SK-N-SH (cell line): ENCODE measurements around the gene RIN2. TPM values are rescaled to one million over a fixed set of nuclear protein-coding genes. Genes with fewer than 3 reads are reported as not detected.
A peak's percentile ranks its signal among the peaks of the same experiment; 100 is the strongest.

Experiments
- CTCF ChIA-PET: fragments of 300-600, 350-600 bp; formaldehyde crosslinking; extraction: SDS; loops from one replicate; lab custom pipeline; 2021; lab: Yijun Ruan, JAX
- POLR2A ChIA-PET: fragments of 350-600 bp; sonication (Branson Sonifier 250); formaldehyde crosslinking; extraction: SDS; loops from one replicate; lab custom pipeline; 2020; ENCODE audit warnings: antibody characterized with exemption, inconsistent platforms; lab: Yijun Ruan, JAX
- DNase-seq: peaks from one replicate; pipeline ENCODE4 v3.0.0; 2012
- H2AFZ ChIP-seq: fragments of 200-600 bp; sonication (generic); 2 replicates; pipeline ENCODE4 v1.8.1; 2016; ENCODE audit warnings: antibody characterized with exemption, mild to moderate bottlenecking, low read depth
- H3F3A ChIP-seq: fragments of 200-600 bp; sonication (generic); replicated peaks from 2 replicates; pipeline ENCODE3; 2016; ENCODE audit warnings: antibody characterized with exemption, mild to moderate bottlenecking; ENCODE audit not compliant: insufficient read depth
- H3K27ac ChIP-seq, 2 experiments: fragments of 200-500 bp in 1 of 2; fragments of 200-600 bp in 1 of 2; sonication (Bioruptor generic) in 1 of 2; sonication (generic), shearing (Covaris generic) in 1 of 2; 2 replicates each; pipeline versions ENCODE4 v1.5.1 to v1.6.1; 2014 to 2016; ENCODE audit warnings: low read depth in 2 of 2, inconsistent platforms in 1 of 2, low read length in 1 of 2, mild to moderate bottlenecking in 1 of 2, mixed read lengths in 1 of 2
- H3K27me3 ChIP-seq: fragments of 200-600 bp; sonication (generic), shearing (Covaris generic); 2 replicates; pipeline ENCODE4 v1.6.1; 2016; ENCODE audit warnings: mixed run types; ENCODE audit not compliant: insufficient read depth
- H3K36me3 ChIP-seq, 2 experiments: fragments of 200-500 bp in 1 of 2; fragments of 200-600 bp in 1 of 2; sonication (Bioruptor generic) in 1 of 2; sonication (generic) in 1 of 2; replicated peaks in 1 of 2; 2 replicates each; pipeline versions ENCODE3 to v1.5.1; 2014 to 2016; ENCODE audit warnings: low read length in 1 of 2, mild to moderate bottlenecking in 1 of 2; ENCODE audit not compliant: insufficient read depth in 2 of 2, control insufficient read depth in 1 of 2
- H3K4me1 ChIP-seq, 2 experiments: fragments of 200-500 bp in 1 of 2; fragments of 200-600 bp in 1 of 2; sonication (Bioruptor generic) in 1 of 2; sonication (generic), shearing (Covaris generic) in 1 of 2; 2 replicates each; pipeline versions ENCODE4 v1.5.1 to v1.6.1; 2014 to 2016; ENCODE audit warnings: low read depth in 1 of 2, low read length in 1 of 2, mixed run types in 1 of 2; ENCODE audit not compliant: insufficient read depth in 2 of 2, control insufficient read depth in 1 of 2
- H3K4me2 ChIP-seq: fragments of 200-600 bp; sonication (generic), shearing (Covaris generic); 2 replicates; pipeline ENCODE4 v1.6.1; 2017; ENCODE audit warnings: mixed run types
- H3K4me3 ChIP-seq, 2 experiments: fragments of 200-500 bp in 1 of 2; fragments of 200-600 bp in 1 of 2; sonication (Bioruptor generic) in 1 of 2; sonication (generic), shearing (Covaris generic) in 1 of 2; 2 replicates each; pipeline versions ENCODE4 v1.5.1 to v1.8.1; 2014 to 2016; ENCODE audit warnings: low read depth in 2 of 2, inconsistent platforms in 1 of 2, low read length in 1 of 2, mild to moderate bottlenecking in 1 of 2, mixed read lengths in 1 of 2, moderate library complexity in 1 of 2
- H3K79me2 ChIP-seq: fragments of 200-600 bp; sonication (generic); 2 replicates; pipeline ENCODE4 v1.8.1; 2017; ENCODE audit warnings: mild to moderate bottlenecking; ENCODE audit not compliant: insufficient read depth
- H3K9ac ChIP-seq: fragments of 200-600 bp; sonication (generic); 2 replicates; pipeline ENCODE4 v1.6.1; 2017; ENCODE audit warnings: mixed run types
- H3K9me2 ChIP-seq: fragments of 200-600 bp; sonication (generic); 2 replicates; pipeline ENCODE4 v1.6.1; 2017; ENCODE audit warnings: mixed run types
- H3K9me3 ChIP-seq: fragments of 200-600 bp; sonication (generic); 2 replicates; pipeline ENCODE4 v1.6.1; 2017; ENCODE audit warnings: mixed run types, mild to moderate bottlenecking, moderate library complexity
- H4K20me1 ChIP-seq: fragments of 200-600 bp; sonication (generic); 2 replicates; pipeline ENCODE4 v1.6.1; 2017; ENCODE audit warnings: mild to moderate bottlenecking, mixed run types; ENCODE audit not compliant: insufficient read depth
- FOSL2 ChIP-seq: IDR thresholded peaks from 2 replicates; pipeline ENCODE4 v1.4.0; 2012; ENCODE audit warnings: low read depth, mild to moderate bottlenecking, moderate library complexity, borderline replicate concordance
- FOXJ3 ChIP-seq: sonication (generic); formaldehyde crosslinking; IDR thresholded peaks from 2 replicates; pipeline ENCODE4 v1.5.1; 2020; ENCODE audit warnings: mild to moderate bottlenecking, missing genetic modification reagents
- GABPA ChIP-seq: IDR thresholded peaks from 2 replicates; pipeline ENCODE4 v1.4.0; 2012; ENCODE audit warnings: low read depth, mild to moderate bottlenecking
- GATA2 ChIP-seq: sonication (generic); formaldehyde crosslinking; IDR thresholded peaks from 2 replicates; pipeline ENCODE4 v1.5.0; 2020; ENCODE audit warnings: mild to moderate bottlenecking, missing genetic modification reagents
- NRF1 ChIP-seq: IDR thresholded peaks from 2 replicates; pipeline ENCODE4 v1.6.1; 2012; ENCODE audit warnings: low read depth, mild to moderate bottlenecking, low read length
- POLR2AphosphoS5 ChIP-seq: IDR thresholded peaks from 2 replicates; pipeline ENCODE4 v1.6.1; 2012; ENCODE audit warnings: low read depth, low read length
- TCF12 ChIP-seq: IDR thresholded peaks from 2 replicates; pipeline ENCODE4 v1.4.0; 2012
- TEAD4 ChIP-seq: IDR thresholded peaks from 2 replicates; pipeline ENCODE4 v1.4.0; 2012; ENCODE audit warnings: mild to moderate bottlenecking, borderline replicate concordance; ENCODE audit not compliant: insufficient read depth
- WGBS: methylation state at CpG from one replicate; pipeline ENCODE4 v1.1.6; 2017; ENCODE audit warnings: low lambda C conversion rate; 5-methylcytosine and 5-hydroxymethylcytosine counted together
- polyA plus RNA-seq, 3 experiments: library from polyadenylated mRNA; depleted of rRNA; stranded (reverse); fragments of >200 nt; gene quantifications; 2 replicates each; pipeline ENCODE4 v1.2.3, GENCODE V29; 2012
- TF ChIP-seq, protein P1 (sequence below): IDR thresholded peaks from 2 replicates; pipeline ENCODE4; 2012
- TF ChIP-seq, protein P2 (sequence below): IDR thresholded peaks from 2 replicates; pipeline ENCODE4 v1.6.1; 2012; ENCODE audit warnings: mild to moderate bottlenecking, low read depth, low read length, moderate library complexity
- TF ChIP-seq, protein P3 (sequence below): IDR thresholded peaks from 2 replicates; pipeline ENCODE4 v1.4.0; 2012; ENCODE audit warnings: low read depth, borderline replicate concordance

RIN2 gene
- polyA plus RNA-seq, 1 of the 3 experiments (the other 2 are of a cell fraction): 6.8 TPM

DNA sequence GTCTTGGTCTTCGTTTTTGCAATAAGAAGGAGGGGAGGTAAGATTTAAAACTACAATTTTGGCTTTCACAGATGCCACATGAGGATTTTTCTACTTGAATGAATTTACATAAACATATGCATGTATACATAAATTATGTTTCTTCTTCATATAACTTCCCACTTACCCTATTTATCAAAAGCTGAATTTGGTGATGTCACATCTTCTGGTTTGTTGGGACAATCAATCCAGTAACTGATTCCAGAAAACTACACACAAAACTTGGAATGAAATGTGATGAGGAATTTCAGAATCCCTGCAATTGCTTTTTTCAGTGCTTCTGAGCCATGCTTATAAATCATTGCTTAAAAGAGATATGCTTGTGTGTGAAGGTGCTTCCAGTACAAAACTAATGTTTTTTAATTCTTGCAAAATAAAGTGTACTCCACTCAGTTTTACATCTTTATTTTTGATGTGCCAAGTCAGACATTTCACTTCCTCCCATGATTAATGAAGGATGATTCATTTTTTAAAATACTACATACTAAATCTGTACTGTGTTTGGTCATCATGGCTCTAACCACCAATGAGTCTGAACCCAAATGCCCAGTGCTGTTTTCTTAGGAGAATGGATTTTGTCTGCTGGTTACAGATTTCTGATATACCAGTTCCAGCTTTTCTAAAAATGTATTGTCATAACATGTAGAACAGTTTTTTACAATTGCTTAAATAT, 32.1 kb upstream of the RIN2 start:
- 85% methylated on average over 1 of the region's 1 CpG for WGBS
- Histone ChIP-seq H3K4me1 (no peaks in the 10 kb centered on the region), H3K4me2 (no peak overlapping the region), H3F3A (peaks cover 3% of the 10 kb centered on the region), H3K36me3 (no peaks in the 10 kb centered on the region), H3K4me3 (no peak overlapping the region), H3K9me3 (no peaks in the 10 kb centered on the region), H3K27ac (peak overlapping the region in 1 of 2 experiments; percentile 5; a peak in 1 of 4 replicates), H3K9ac (no peak overlapping the region), H4K20me1 (no peaks in the 10 kb centered on the region), H3K79me2 (no peaks in the 10 kb centered on the region), H3K27me3 (no peaks in the 10 kb centered on the region), H2AFZ (no peak overlapping the region), H3K9me2 (no peaks in the 10 kb centered on the region)
- TF ChIP-seq, protein P1, sequence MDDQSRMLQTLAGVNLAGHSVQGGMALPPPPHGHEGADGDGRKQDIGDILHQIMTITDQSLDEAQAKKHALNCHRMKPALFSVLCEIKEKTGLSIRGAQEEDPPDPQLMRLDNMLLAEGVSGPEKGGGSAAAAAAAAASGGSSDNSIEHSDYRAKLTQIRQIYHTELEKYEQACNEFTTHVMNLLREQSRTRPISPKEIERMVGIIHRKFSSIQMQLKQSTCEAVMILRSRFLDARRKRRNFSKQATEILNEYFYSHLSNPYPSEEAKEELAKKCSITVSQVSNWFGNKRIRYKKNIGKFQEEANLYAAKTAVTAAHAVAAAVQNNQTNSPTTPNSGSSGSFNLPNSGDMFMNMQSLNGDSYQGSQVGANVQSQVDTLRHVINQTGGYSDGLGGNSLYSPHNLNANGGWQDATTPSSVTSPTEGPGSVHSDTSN: peak; percentile 59; the same call in 1 of the 2 replicates
- TF ChIP-seq FOSL2: peak; percentile 42; the same call in 1 of the 2 replicates
- peak; percentile 11; the same call in 1 of the 2 replicates for TF ChIP-seq TCF12
- TF ChIP-seq, protein P2, sequence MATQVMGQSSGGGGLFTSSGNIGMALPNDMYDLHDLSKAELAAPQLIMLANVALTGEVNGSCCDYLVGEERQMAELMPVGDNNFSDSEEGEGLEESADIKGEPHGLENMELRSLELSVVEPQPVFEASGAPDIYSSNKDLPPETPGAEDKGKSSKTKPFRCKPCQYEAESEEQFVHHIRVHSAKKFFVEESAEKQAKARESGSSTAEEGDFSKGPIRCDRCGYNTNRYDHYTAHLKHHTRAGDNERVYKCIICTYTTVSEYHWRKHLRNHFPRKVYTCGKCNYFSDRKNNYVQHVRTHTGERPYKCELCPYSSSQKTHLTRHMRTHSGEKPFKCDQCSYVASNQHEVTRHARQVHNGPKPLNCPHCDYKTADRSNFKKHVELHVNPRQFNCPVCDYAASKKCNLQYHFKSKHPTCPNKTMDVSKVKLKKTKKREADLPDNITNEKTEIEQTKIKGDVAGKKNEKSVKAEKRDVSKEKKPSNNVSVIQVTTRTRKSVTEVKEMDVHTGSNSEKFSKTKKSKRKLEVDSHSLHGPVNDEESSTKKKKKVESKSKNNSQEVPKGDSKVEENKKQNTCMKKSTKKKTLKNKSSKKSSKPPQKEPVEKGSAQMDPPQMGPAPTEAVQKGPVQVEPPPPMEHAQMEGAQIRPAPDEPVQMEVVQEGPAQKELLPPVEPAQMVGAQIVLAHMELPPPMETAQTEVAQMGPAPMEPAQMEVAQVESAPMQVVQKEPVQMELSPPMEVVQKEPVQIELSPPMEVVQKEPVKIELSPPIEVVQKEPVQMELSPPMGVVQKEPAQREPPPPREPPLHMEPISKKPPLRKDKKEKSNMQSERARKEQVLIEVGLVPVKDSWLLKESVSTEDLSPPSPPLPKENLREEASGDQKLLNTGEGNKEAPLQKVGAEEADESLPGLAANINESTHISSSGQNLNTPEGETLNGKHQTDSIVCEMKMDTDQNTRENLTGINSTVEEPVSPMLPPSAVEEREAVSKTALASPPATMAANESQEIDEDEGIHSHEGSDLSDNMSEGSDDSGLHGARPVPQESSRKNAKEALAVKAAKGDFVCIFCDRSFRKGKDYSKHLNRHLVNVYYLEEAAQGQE: no peak
- DNase-seq: no peak
- ChIA-PET CTCF (interaction anchor here (1.0 kb wide), 1 partner anchor 11 kb away, joined by 4 read pairs; no protein-coding TSS in a partner anchor), POLR2A (no interaction called here)

DNA sequence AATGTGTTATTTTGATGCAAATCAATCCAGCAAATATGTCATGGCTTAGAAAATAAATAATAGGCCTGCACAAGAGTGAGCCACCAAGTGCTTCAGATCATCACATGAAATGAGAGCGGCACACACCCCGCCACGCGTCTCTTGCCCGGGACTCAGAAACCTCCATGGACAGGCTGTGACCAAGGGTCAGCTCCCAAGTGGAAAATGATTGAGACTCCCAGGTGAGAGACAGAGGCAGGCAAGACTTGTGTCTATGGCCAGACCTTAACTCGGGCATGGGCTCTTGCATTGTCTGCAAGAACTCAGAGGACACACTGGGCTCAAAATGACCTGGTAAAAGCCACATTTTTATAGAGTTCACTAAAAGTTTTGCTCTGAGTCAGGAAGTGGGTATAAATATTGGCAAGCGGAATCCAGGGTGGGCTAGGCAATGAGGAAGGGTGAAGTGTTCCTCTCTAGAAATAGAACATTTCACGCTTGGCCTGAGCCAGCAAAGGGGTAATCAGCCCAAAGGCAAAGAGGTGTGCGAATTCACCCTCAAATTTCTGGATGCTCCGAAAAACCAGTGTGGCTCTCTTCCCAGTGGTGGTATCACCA, 30.7 kb upstream of the RIN2 start:
- no peaks in the 10 kb centered on the region for H3K9me3 ChIP-seq
- no peaks in the 10 kb centered on the region for H3K27me3 ChIP-seq
- DNase-seq: no peak
- no peaks in the 10 kb centered on the region for H4K20me1 ChIP-seq
- POLR2A ChIA-PET: no interaction called here
- H3K9me2 ChIP-seq: no peaks in the 10 kb centered on the region
- no peak overlapping the region for H3K4me3 ChIP-seq
- WGBS: 94% methylated on average over 10 of the region's 10 CpGs
- H3K36me3 ChIP-seq: no peaks in the 10 kb centered on the region
- CTCF ChIA-PET: interaction anchor here (1.0 kb wide), 1 partner anchor 10 kb away, joined by 4 read pairs; no protein-coding TSS in a partner anchor
- H2AFZ ChIP-seq: no peak overlapping the region
- H3K9ac ChIP-seq: no peak overlapping the region
- H3K4me2 ChIP-seq: no peak overlapping the region
- no peak overlapping the region for H3K27ac ChIP-seq
- no peaks in the 10 kb centered on the region for H3K4me1 ChIP-seq
- peaks cover 3% of the 10 kb centered on the region for H3F3A ChIP-seq
- no peaks in the 10 kb centered on the region for H3K79me2 ChIP-seq
- no peak for TF ChIP-seq FOXJ3 (CRISPR knock-in tag)
- TF ChIP-seq TEAD4: no peak
- TF ChIP-seq, protein P3, sequence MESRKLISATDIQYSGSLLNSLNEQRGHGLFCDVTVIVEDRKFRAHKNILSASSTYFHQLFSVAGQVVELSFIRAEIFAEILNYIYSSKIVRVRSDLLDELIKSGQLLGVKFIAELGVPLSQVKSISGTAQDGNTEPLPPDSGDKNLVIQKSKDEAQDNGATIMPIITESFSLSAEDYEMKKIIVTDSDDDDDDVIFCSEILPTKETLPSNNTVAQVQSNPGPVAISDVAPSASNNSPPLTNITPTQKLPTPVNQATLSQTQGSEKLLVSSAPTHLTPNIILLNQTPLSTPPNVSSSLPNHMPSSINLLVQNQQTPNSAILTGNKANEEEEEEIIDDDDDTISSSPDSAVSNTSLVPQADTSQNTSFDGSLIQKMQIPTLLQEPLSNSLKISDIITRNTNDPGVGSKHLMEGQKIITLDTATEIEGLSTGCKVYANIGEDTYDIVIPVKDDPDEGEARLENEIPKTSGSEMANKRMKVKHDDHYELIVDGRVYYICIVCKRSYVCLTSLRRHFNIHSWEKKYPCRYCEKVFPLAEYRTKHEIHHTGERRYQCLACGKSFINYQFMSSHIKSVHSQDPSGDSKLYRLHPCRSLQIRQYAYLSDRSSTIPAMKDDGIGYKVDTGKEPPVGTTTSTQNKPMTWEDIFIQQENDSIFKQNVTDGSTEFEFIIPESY: no peak
- TF ChIP-seq GATA2: no peak
- TF ChIP-seq, protein P1: no peak
- no peak for TF ChIP-seq GABPA
- no peak for TF ChIP-seq POLR2AphosphoS5
- TF ChIP-seq, protein P2: no peak
- TF ChIP-seq NRF1: no peak
